Erythroblast (primary cell): Measurements from ENCODE around the gene NRG3.

Experiments used
- GATA1 ChIP-seq: IDR thresholded peaks from 2 replicates; pipeline ENCODE4 v1.6.1; 2011; ENCODE audit warnings: low read depth, mild to moderate bottlenecking, control low read depth, low read length, moderate library complexity
- POLR2A ChIP-seq: IDR thresholded peaks from 2 replicates; pipeline ENCODE4 v1.6.1; 2011; ENCODE audit warnings: mild to moderate bottlenecking, low read length

GRCh38 chr10:82558014-82558607 is 683.1 kb downstream of the NRG3 start:
- TF ChIP-seq POLR2A (no peak), GATA1 (no peak)
